PC-9 (cell line): Measurements from ENCODE around the gene DOCK4. TPM values are rescaled to one million over a fixed set of nuclear protein-coding genes. Genes with fewer than 3 reads are reported as not detected.

ENCODE experiments used
- BruUV-seq: library from RNA; stranded (reverse); fragments of 400-500 nt; replicated peaks from 2 replicates; lab custom pipeline; 2021; lab: Mats Ljungman, UMichigan
- CTCF ChIA-PET: fragments of 300-600 bp; sonication (Branson Sonifier 250); formaldehyde crosslinking; loops from one replicate; lab custom pipeline; 2022; ENCODE audit warnings: antibody characterized with exemption; lab: Charles Lee
- POLR2A ChIA-PET: fragments of 300-600 bp; sonication (Branson Sonifier 250); formaldehyde crosslinking; loops from one replicate; lab custom pipeline; 2022; ENCODE audit warnings: antibody characterized with exemption; ENCODE audit not compliant: unreplicated experiment; lab: Charles Lee
- DNase-seq, 2 experiments: peaks; one replicate each; pipeline versions ENCODE4 v3.0.0 to v3.0.0-alpha.2; 2015 to 2022; ENCODE audit warnings: mixed read lengths in 1 of 2
- H2AFZ ChIP-seq: fragments of 200-600 bp; sonication (generic); 2 replicates; pipeline ENCODE4 v1.8.1; 2017; ENCODE audit warnings: antibody characterized with exemption
- H3F3A ChIP-seq: fragments of 200-600 bp; sonication (generic); 2 replicates; pipeline ENCODE4 v1.8.1; 2017; ENCODE audit warnings: antibody characterized with exemption, mild to moderate bottlenecking, low read depth; ENCODE audit not compliant: insufficient read depth
- H3K27ac ChIP-seq: fragments of 200-600 bp; sonication (generic); 2 replicates; pipeline ENCODE4 v1.6.1; 2016; ENCODE audit warnings: mixed run types
- H3K27me3 ChIP-seq: fragments of 200-600 bp; sonication (generic); 2 replicates; pipeline ENCODE4 v1.6.1; 2016; ENCODE audit warnings: low read depth, mixed run types; ENCODE audit not compliant: insufficient read depth
- H3K36me3 ChIP-seq: fragments of 200-600 bp; sonication (generic); 2 replicates; pipeline ENCODE4 v1.6.1; 2016; ENCODE audit warnings: low read depth, mixed run types
- H3K4me1 ChIP-seq: fragments of 200-600 bp; sonication (generic); replicated peaks from 2 replicates; pipeline ENCODE4 v1.6.1; 2016; ENCODE audit warnings: mixed run types; ENCODE audit not compliant: insufficient read depth
- H3K4me2 ChIP-seq: fragments of 200-600 bp; sonication (generic); 2 replicates; pipeline ENCODE4 v1.6.1; 2017; ENCODE audit warnings: mixed run types
- H3K4me3 ChIP-seq: fragments of 200-600 bp; sonication (generic); 2 replicates; pipeline ENCODE4 v1.6.1; 2016; ENCODE audit warnings: mixed run types
- H3K79me2 ChIP-seq: fragments of 200-600 bp; sonication (generic); 2 replicates; pipeline ENCODE4 v1.6.1; 2017; ENCODE audit warnings: low read depth, mixed run types
- H3K9me2 ChIP-seq: fragments of 200-600 bp; sonication (generic); 2 replicates; pipeline ENCODE4 v1.8.1; 2017; ENCODE audit warnings: mild to moderate bottlenecking; ENCODE audit not compliant: insufficient read depth
- H3K9me3 ChIP-seq: fragments of 200-600 bp; sonication (generic); 2 replicates; pipeline ENCODE4 v1.8.1; 2016; ENCODE audit warnings: low read depth; ENCODE audit not compliant: insufficient read depth
- H4K20me1 ChIP-seq: fragments of 200-600 bp; sonication (generic); 2 replicates; pipeline ENCODE4 v1.8.1; 2017; ENCODE audit not compliant: insufficient read depth
- CTCF ChIP-seq: fragments of 200-600 bp; sonication (generic); conservative IDR thresholded peaks from 2 replicates; pipeline ENCODE4 v1.6.1; 2017; ENCODE audit warnings: mixed run types, antibody characterized with exemption, mild to moderate bottlenecking, moderate library complexity
- EZH2 ChIP-seq: fragments of 200-600 bp; sonication (generic); IDR thresholded peaks from 2 replicates; pipeline ENCODE4 v1.8.0; 2017; ENCODE audit warnings: antibody characterized with exemption, low read depth
- intact Hi-C: fragments of 100-400 bp; cut with micrococcal nuclease; formaldehyde crosslinking; loops from one replicate; pipeline ENCODE4 v1.10.0; 2022; ENCODE audit not compliant: unreplicated experiment
- total RNA-seq: library from RNA; stranded (reverse); gene quantifications from 2 replicates; pipeline ENCODE4 v1.2.3, GENCODE V29; 2021

DOCK4 gene
- total RNA-seq, 1 experiment from 2014 or later = 0.98 TPM

GRCh38 chr7:111750228-111750627 lies 456.0 kb downstream of the DOCK4 start:
- BruUV-seq = no TSS peak
- H3K4me3 ChIP-seq = no peak overlapping the region
- no peaks in the 10 kb centered on the region for H4K20me1 ChIP-seq
- peaks cover 14% of the 10 kb centered on the region; the same call in 1 of the 2 replicates for H3K4me1 ChIP-seq
- no peak overlapping the region for H3K27ac ChIP-seq
- TF ChIP-seq EZH2 (no peak), CTCF (no peak)
- H3K27me3 ChIP-seq = no peaks in the 10 kb centered on the region
- ChIA-PET CTCF (interaction anchor here (0.6 kb wide), 1 partner anchor 105 kb away, joined by 5 read pairs; no protein-coding TSS in a partner anchor), POLR2A (interaction anchor here (0.7 kb wide), 1 partner anchor 13 kb away, joined by 6 read pairs; no protein-coding TSS in a partner anchor)
- H3K36me3 ChIP-seq = no peaks in the 10 kb centered on the region
- 0 out of 2 replicates have a peak overlapping the region, but pooled peaks have one; percentile 28 for H3K4me2 ChIP-seq
- intact Hi-C loops = loop anchor here (5.0 kb wide), 1 partner anchor 1147 kb away; no protein-coding TSS in a partner anchor
- peak in 1 of 2 experiments; percentile 80 for DNase-seq
- H2AFZ ChIP-seq = no peak overlapping the region
- no peaks in the 10 kb centered on the region for H3K9me2 ChIP-seq
- no peaks in the 10 kb centered on the region for H3K9me3 ChIP-seq
- no peaks in the 10 kb centered on the region for H3K79me2 ChIP-seq
- H3F3A ChIP-seq = peaks cover 12% of the 10 kb centered on the region

DNA sequence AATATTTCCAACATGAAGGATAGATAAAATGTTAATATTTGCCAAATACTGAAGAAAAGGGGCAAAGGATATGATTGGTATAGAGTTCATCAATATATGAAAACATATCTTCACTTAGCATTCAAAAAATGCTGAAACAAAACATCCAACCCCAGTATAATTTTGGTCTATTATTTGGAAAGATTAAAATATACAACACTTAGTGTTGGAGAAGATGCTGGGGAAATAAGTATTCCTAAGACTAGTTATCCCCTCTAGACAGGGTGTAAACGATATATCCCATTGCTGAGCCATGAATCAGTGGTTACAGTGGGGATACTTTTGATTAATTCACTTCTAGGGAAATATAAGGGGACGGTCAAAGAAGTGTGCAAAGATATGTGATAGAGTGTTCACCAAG lies 456.6 kb downstream of the DOCK4 start:
- TF ChIP-seq CTCF (no peak), EZH2 (no peak)
- Histone ChIP-seq H3K9me2 (no peaks in the 10 kb centered on the region), H3K36me3 (no peaks in the 10 kb centered on the region), H3K79me2 (no peaks in the 10 kb centered on the region), H3K27ac (no peak overlapping the region), H4K20me1 (no peaks in the 10 kb centered on the region), H3K4me1 (peaks cover 14% of the 10 kb centered on the region; the same call in 1 of the 2 replicates), H3K27me3 (no peaks in the 10 kb centered on the region), H3K9me3 (no peaks in the 10 kb centered on the region), H3K4me3 (no peak overlapping the region), H2AFZ (no peak overlapping the region), H3F3A (peaks cover 12% of the 10 kb centered on the region), H3K4me2 (0 out of 2 replicates have a peak overlapping the region, but pooled peaks have one; percentile 28)
- ChIA-PET CTCF (interaction anchor here (0.6 kb wide), 1 partner anchor 106 kb away, joined by 5 read pairs; no protein-coding TSS in a partner anchor), POLR2A (no interaction called here)
- DNase-seq = no peak
- BruUV-seq = no TSS peak
- intact Hi-C loops = loop anchor here (5.0 kb wide), 1 partner anchor 1148 kb away; no protein-coding TSS in a partner anchor

DNA sequence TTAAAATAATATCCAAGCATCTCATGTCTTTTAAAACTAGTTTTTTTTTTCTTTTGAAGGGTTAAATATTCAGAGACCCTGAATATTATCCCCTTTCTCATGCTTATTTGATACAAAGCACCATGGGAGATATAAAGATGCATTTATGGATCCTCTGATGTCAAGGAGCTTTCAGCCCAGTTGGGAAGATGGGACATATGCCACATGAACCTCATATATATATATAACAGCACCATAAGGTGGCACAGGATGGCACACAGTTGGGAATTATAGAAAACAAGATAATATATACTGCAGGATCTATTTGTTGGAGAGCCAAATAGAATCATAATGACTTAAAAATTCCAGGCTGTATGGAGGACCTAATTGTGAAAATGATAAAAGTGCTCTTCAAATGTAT lies 458.5 kb downstream of the DOCK4 start:
- Histone ChIP-seq H3K27ac (no peak overlapping the region), H4K20me1 (no peaks in the 10 kb centered on the region), H3K9me2 (no peaks in the 10 kb centered on the region), H3K27me3 (no peaks in the 10 kb centered on the region), H3K4me1 (peaks cover 14% of the 10 kb centered on the region; the same call in 1 of the 2 replicates), H3K4me3 (no peak overlapping the region), H2AFZ (no peak overlapping the region), H3K9me3 (no peaks in the 10 kb centered on the region), H3K36me3 (no peaks in the 10 kb centered on the region), H3F3A (peaks cover 12% of the 10 kb centered on the region), H3K79me2 (no peaks in the 10 kb centered on the region), H3K4me2 (no peak overlapping the region)
- CTCF ChIA-PET = interaction anchor here (0.7 kb wide), 1 partner anchor 1434 kb away, joined by 3 read pairs; no protein-coding TSS in a partner anchor
- TF ChIP-seq EZH2 (no peak), CTCF (no peak)
- intact Hi-C loops = no loop called here
- BruUV-seq = no TSS peak
- POLR2A ChIA-PET = no interaction called here
- DNase-seq = no peak
